Prostate gland (tissue), 2 donors: Measurements from ENCODE around the gene SIPA1L3.

ENCODE experiments used
- POLR2A ChIP-seq: fragments of 450-650 bp; IDR thresholded peaks from one replicate; pipeline ENCODE4 v1.6.1; 2016; ENCODE audit warnings: antibody characterized with exemption, mild to moderate bottlenecking
- TF ChIP-seq, protein P1 (sequence below), 4 experiments: fragments of 200-600 bp in 2 of 4; fragments of 450-650 bp in 2 of 4; sonication (generic) in 2 of 4; IDR thresholded peaks; 1 replicate in 3 of 4; 2 replicates in 1 of 4; pipeline ENCODE4 v1.5.1; 2016 to 2019; ENCODE audit warnings: antibody characterized with exemption in 4 of 4, mild to moderate bottlenecking in 2 of 4, moderate library complexity in 2 of 4

DNA sequence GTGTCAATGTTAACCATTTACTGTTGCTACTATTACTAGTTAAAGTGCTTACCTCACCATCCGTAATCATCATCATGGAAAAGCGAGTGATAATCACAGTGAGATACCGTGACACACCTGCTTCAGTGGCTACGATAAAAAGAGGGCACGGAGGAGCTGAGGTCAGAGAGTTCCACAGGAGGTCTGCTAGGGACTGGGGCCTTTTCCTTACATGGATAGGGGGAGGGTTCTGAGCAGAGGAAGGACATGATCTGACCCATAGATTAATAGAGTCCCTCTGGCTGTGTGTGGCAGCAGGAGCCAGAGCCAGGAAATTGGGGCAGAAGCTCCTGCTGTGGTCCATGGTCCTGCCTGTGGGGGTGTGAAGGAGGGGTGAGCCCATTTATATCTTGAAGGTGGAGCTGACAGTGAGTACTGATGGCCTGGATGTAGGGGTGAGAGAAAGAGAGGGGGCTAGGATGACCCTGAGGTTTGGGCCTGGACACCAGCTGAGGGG, 136.7 kb downstream of the SIPA1L3 start:
- TF ChIP-seq, protein P1, sequence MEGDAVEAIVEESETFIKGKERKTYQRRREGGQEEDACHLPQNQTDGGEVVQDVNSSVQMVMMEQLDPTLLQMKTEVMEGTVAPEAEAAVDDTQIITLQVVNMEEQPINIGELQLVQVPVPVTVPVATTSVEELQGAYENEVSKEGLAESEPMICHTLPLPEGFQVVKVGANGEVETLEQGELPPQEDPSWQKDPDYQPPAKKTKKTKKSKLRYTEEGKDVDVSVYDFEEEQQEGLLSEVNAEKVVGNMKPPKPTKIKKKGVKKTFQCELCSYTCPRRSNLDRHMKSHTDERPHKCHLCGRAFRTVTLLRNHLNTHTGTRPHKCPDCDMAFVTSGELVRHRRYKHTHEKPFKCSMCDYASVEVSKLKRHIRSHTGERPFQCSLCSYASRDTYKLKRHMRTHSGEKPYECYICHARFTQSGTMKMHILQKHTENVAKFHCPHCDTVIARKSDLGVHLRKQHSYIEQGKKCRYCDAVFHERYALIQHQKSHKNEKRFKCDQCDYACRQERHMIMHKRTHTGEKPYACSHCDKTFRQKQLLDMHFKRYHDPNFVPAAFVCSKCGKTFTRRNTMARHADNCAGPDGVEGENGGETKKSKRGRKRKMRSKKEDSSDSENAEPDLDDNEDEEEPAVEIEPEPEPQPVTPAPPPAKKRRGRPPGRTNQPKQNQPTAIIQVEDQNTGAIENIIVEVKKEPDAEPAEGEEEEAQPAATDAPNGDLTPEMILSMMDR (IDR thresholded peaks at IDR 0.05), result no peak
- no peak for TF ChIP-seq POLR2A
